ENCODE data around the gene FBN1.

FBN1 gene

GRCh38 chr15:48381861-48382260, 263.6 kb downstream of the FBN1 start:
- in situ Hi-C loops (cut with HindIII; ENCODE audit: low sequenced_read_pairs) = no loop called here

GRCh38 chr15:48380198-48380597, 265.3 kb downstream of the FBN1 start:
- in situ Hi-C loops (cut with HindIII; ENCODE audit: low sequenced_read_pairs) = no loop called here

GRCh38 chr15:48375767-48376166, 269.7 kb downstream of the FBN1 start:
- in situ Hi-C loops (cut with HindIII; ENCODE audit: low sequenced_read_pairs) = no loop called here

- in situ Hi-C loops (cut with HindIII; ENCODE audit: low sequenced_read_pairs) = no loop called here
These were observed 271.0 kb downstream of the FBN1 start for GRCh38 chr15:48374472-48374871.

GRCh38 chr15:48373821-48374451, 271.6 kb downstream of the FBN1 start:
- in situ Hi-C loops (cut with HindIII; ENCODE audit: low sequenced_read_pairs) = no loop called here

- in situ Hi-C loops (cut with HindIII; ENCODE audit: low sequenced_read_pairs) = no loop called here
These were observed 273.5 kb downstream of the FBN1 start for GRCh38 chr15:48371961-48372360.

GRCh38 chr15:48371550-48371949, 274.0 kb downstream of the FBN1 start:
- in situ Hi-C loops (cut with HindIII; ENCODE audit: low sequenced_read_pairs) = no loop called here

GRCh38 chr15:48370460-48370859, 275.0 kb downstream of the FBN1 start:
- in situ Hi-C loops (cut with HindIII; ENCODE audit: low sequenced_read_pairs) = no loop called here

- in situ Hi-C loops (cut with HindIII; ENCODE audit: low sequenced_read_pairs) = no loop called here
These were observed 278.0 kb downstream of the FBN1 start for GRCh38 chr15:48367483-48367882.

- in situ Hi-C loops (cut with HindIII; ENCODE audit: low sequenced_read_pairs) = no loop called here
These were observed 278.8 kb downstream of the FBN1 start for GRCh38 chr15:48366584-48367312.

GRCh38 chr15:48365575-48365974, 279.9 kb downstream of the FBN1 start:
- in situ Hi-C loops (cut with HindIII; ENCODE audit: low sequenced_read_pairs) = no loop called here

- in situ Hi-C loops (cut with HindIII; ENCODE audit: low sequenced_read_pairs) = no loop called here
These were observed 282.0 kb downstream of the FBN1 start for GRCh38 chr15:48363474-48363873.

- in situ Hi-C loops (cut with HindIII; ENCODE audit: low sequenced_read_pairs) = no loop called here
These were observed 283.8 kb downstream of the FBN1 start for GRCh38 chr15:48361685-48362084.

- in situ Hi-C loops (cut with HindIII; ENCODE audit: low sequenced_read_pairs) = no loop called here
These were observed 284.7 kb downstream of the FBN1 start for GRCh38 chr15:48360841-48361240.
